Neutrophil (primary cell): ENCODE results near the gene FNIP1.
"Not testable (repeated sequence)": the region's sequence is repeated elsewhere in the genome, so short reads cannot be mapped to it uniquely, and the experiment has no call there.

Source experiments
- H3K27ac ChIP-seq: fragments of 200-600 bp; sonication (generic); 2 replicates; pipeline ENCODE4 v1.5.1; 2016; ENCODE audit warnings: mild to moderate bottlenecking, moderate library complexity
- H3K27me3 ChIP-seq: fragments of 200-600 bp; sonication (generic); 2 replicates; pipeline ENCODE4 v1.6.0; 2016; ENCODE audit warnings: mild to moderate bottlenecking
- H3K36me3 ChIP-seq: fragments of 200-600 bp; sonication (generic); 2 replicates; pipeline ENCODE4 v1.5.1; 2017
- H3K4me1 ChIP-seq, 2 experiments: fragments of 200-600 bp in 1 of 2; sonication (generic) in 1 of 2; 1 replicate in 1 of 2; 2 replicates in 1 of 2; pipeline versions ENCODE4 v1.5.1 to v1.6.1; 2013 to 2016; ENCODE audit warnings: low read depth in 1 of 2, low read length in 1 of 2, mild to moderate bottlenecking in 1 of 2, moderate library complexity in 1 of 2; ENCODE audit not compliant: control insufficient read depth in 1 of 2, insufficient read depth in 1 of 2
- H3K4me3 ChIP-seq, 2 experiments: fragments of 200-600 bp in 1 of 2; sonication (generic) in 1 of 2; 1 replicate in 1 of 2; 2 replicates in 1 of 2; pipeline ENCODE4 v1.5.1; 2013 to 2016; ENCODE audit warnings: low read depth in 1 of 2, low read length in 1 of 2, mild to moderate bottlenecking in 1 of 2, moderate library complexity in 1 of 2
- H3K9me3 ChIP-seq: fragments of 200-600 bp; sonication (generic); 2 replicates; pipeline ENCODE4 v1.5.1; 2016
- CTCF ChIP-seq: fragments of 200-600 bp; sonication (generic); IDR thresholded peaks from 2 replicates; pipeline ENCODE4 v1.5.1; 2016; ENCODE audit warnings: antibody characterized with exemption

FNIP1 gene

GRCh38 chr5:131786036-131786435 lies 10.8 kb downstream of the FNIP1 start:
- Histone ChIP-seq H3K36me3 (no peaks in the 10 kb centered on the region), H3K4me3 (no peak overlapping the region), H3K9me3 (no peaks in the 10 kb centered on the region), H3K27ac (no peak overlapping the region), H3K27me3 (no peaks in the 10 kb centered on the region), H3K4me1 (peaks cover 0 to 11% of the 10 kb centered on the region in 2 experiments)
- TF ChIP-seq CTCF: no peak

GRCh38 chr5:131783874-131784273 lies 12.9 kb downstream of the FNIP1 start:
- no peak overlapping the region for H3K4me3 ChIP-seq
- H3K4me1 ChIP-seq: peaks cover 0 to 7% of the 10 kb centered on the region in 2 experiments
- TF ChIP-seq CTCF: no peak
- no peaks in the 10 kb centered on the region for H3K27me3 ChIP-seq
- H3K36me3 ChIP-seq: no peaks in the 10 kb centered on the region
- H3K9me3 ChIP-seq: no peaks in the 10 kb centered on the region
- H3K27ac ChIP-seq: no peak overlapping the region

GRCh38 chr5:131783357-131783756 lies 13.5 kb downstream of the FNIP1 start:
- no peaks in the 10 kb centered on the region for H3K27me3 ChIP-seq
- no peaks in the 10 kb centered on the region for H3K9me3 ChIP-seq
- no peaks in the 10 kb centered on the region for H3K36me3 ChIP-seq
- TF ChIP-seq CTCF: no peak
- no peak overlapping the region for H3K4me3 ChIP-seq
- H3K27ac ChIP-seq: no peak overlapping the region
- peaks cover 0 to 7% of the 10 kb centered on the region in 2 experiments for H3K4me1 ChIP-seq

GRCh38 chr5:131782717-131783116 lies 14.1 kb downstream of the FNIP1 start:
- no peak overlapping the region for H3K27ac ChIP-seq
- H3K9me3 ChIP-seq: no peaks in the 10 kb centered on the region
- H3K4me3 ChIP-seq: no peak overlapping the region
- TF ChIP-seq CTCF: no peak
- H3K36me3 ChIP-seq: no peaks in the 10 kb centered on the region
- H3K4me1 ChIP-seq: peaks cover 0 to 4% of the 10 kb centered on the region in 2 experiments
- H3K27me3 ChIP-seq: no peaks in the 10 kb centered on the region

GRCh38 chr5:131778141-131778540 lies 18.7 kb downstream of the FNIP1 start:
- not testable (repeated sequence) for H3K36me3 ChIP-seq, H3K9me3 ChIP-seq, H3K4me3 ChIP-seq, H3K4me1 ChIP-seq, H3K27me3 ChIP-seq, H3K27ac ChIP-seq

- Histone ChIP-seq H3K36me3 (no peaks in the 10 kb centered on the region), H3K9me3 (no peaks in the 10 kb centered on the region), H3K27me3 (no peaks in the 10 kb centered on the region), H3K27ac (peak overlapping the region; percentile 0), H3K4me3 (no peak overlapping the region), H3K4me1 (peaks cover 0 to 10% of the 10 kb centered on the region in 2 experiments)
- TF ChIP-seq CTCF: no peak
These were observed 20.4 kb downstream of the FNIP1 start for GRCh38 chr5:131776450-131776849.
